ENCODE data around the gene COMMD7. TPM values are rescaled to one million over a fixed set of nuclear protein-coding genes. Genes with fewer than 3 reads are reported as not detected.

Gene COMMD7
- total RNA-seq, 1 experiment from 2014 or later: 61.8 TPM

GRCh38 chr20:32660661-32661060 lies 82.6 kb downstream of the COMMD7 start:
- in situ Hi-C loops (cut with HindIII; ENCODE audit: low sequenced_read_pairs): no loop called here
- no peak for DNase-seq (ENCODE audit: low spot score)

GRCh38 chr20:32656827-32657226 lies 86.4 kb downstream of the COMMD7 start:
- in situ Hi-C loops (cut with HindIII; ENCODE audit: low sequenced_read_pairs): no loop called here
- no peak for DNase-seq (ENCODE audit: low spot score)

- in situ Hi-C loops (cut with HindIII; ENCODE audit: low sequenced_read_pairs): no loop called here
- no peak for DNase-seq (ENCODE audit: low spot score)
These were observed 87.3 kb downstream of the COMMD7 start for GRCh38 chr20:32655903-32656512.

GRCh38 chr20:32652739-32653526 lies 90.3 kb downstream of the COMMD7 start:
- DNase-seq (ENCODE audit: low spot score): peak; percentile 86
- in situ Hi-C loops (cut with HindIII; ENCODE audit: low sequenced_read_pairs): no loop called here

Other genes with a start within 250 kb of the COMMD7 start
- 6.1 and 8.5 TPM in 2 replicates for gene NOL4L, start 158.1 kb downstream of the COMMD7 start, total RNA-seq (2014; rRNA removed; shearing (Covaris generic))
- not detected in 2 replicates for gene C20orf203, start 69.5 kb downstream of the COMMD7 start, total RNA-seq (2014; rRNA removed; shearing (Covaris generic))
- 23.4 and 29.1 TPM in 2 replicates for gene DNMT3B, start 18.9 kb upstream of the COMMD7 start, total RNA-seq (2014; rRNA removed; shearing (Covaris generic))
- 99.3 and 149 TPM in 2 replicates for gene MAPRE1, start 76.5 kb upstream of the COMMD7 start, total RNA-seq (2014; rRNA removed; shearing (Covaris generic))
- gene EFCAB8, start 115.5 kb upstream of the COMMD7 start, total RNA-seq (2014; rRNA removed; shearing (Covaris generic)): 0.03 TPM in 1 of 2 replicates, not detected in the other